Epithelial cell of esophagus (primary cell): ENCODE data around the gene KCNMB1.

Experiments used
- DNase-seq: peaks from one replicate; pipeline ENCODE4 v3.0.0; 2010; ENCODE audit warnings: low read depth
- H3K4me3 ChIP-seq: 2 replicates; pipeline ENCODE4 v1.5.1; 2011; ENCODE audit warnings: mild to moderate bottlenecking, low read length, control low read depth
- CTCF ChIP-seq: IDR thresholded peaks from 2 replicates; pipeline ENCODE4 v1.5.1; 2011; ENCODE audit warnings: low read depth, mild to moderate bottlenecking, low read length, control low read depth, inconsistent platforms; ENCODE audit not compliant: insufficient read depth; ENCODE audit errors: missing control alignments

KCNMB1 gene

DNA sequence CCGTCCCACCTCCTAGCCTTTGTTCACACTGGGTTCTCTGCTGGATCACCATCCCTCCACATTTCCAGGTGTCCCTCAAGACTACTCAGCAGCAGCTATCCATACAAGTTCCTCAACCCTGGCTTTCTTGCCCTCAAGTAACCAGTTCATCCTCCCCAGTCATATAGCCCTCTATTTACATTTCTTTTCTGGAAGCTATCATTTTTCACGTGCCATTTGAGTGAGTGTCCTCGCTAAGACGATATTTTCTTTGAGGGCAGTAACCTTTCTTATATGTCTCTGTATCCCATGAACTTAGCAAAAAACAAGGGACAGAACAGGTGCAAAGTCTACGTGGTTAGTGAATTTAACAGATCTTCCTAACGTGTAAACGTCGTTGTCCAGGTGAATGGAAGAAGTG, 29.6 kb upstream of the KCNMB1 start:
- TF ChIP-seq CTCF: no peak
- no peak overlapping the region for H3K4me3 ChIP-seq
- no peak for DNase-seq

- no peak for DNase-seq
- H3K4me3 ChIP-seq: no peak overlapping the region
- TF ChIP-seq CTCF: no peak
These were observed 27.4 kb upstream of the KCNMB1 start for GRCh38 chr5:170416526-170416925.

- TF ChIP-seq CTCF: no peak
- DNase-seq: no peak
- H3K4me3 ChIP-seq: no peak overlapping the region
These were observed 25.6 kb upstream of the KCNMB1 start for GRCh38 chr5:170414786-170415185.

DNA sequence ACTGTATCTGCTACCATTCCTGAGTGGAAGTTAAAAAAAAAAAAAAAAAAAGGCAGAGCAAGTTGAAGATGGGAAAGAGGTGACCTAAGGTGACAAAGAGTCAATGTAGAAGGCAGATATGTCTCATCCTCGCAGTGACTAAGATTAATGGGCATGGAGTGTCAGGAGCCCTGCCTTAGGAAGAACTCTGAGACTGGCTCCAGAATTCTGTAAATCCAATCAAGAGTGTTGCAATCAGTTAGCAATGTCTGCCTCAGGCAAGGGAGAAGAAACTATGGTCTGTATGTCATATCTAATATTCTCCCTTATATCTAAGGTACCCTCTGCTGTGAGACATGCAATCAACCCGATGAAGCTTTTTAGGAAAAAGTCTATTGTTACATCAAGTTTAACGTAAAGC, 24.7 kb upstream of the KCNMB1 start:
- no peak overlapping the region for H3K4me3 ChIP-seq
- TF ChIP-seq CTCF: no peak
- DNase-seq: no peak

DNA sequence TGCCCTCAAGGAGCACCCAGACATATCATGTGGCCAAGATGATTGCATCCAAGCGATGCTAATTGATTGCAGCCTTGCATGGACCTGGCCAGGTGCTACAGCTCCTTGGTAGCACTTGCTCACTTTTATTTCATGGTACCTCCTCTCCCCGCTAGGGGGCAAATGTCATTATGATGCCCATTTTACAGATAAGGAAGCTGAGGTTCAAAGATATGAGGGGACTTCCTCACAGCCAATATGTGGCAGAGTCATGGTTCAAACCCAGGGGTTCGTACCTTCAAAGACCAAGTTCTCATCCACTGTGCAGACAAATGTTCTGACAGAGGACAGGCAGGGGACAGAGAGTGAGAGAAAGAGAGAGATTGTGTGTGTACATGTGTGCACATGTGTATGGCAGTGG, 21.9 kb upstream of the KCNMB1 start:
- DNase-seq: no peak
- no peak overlapping the region for H3K4me3 ChIP-seq
- no peak for TF ChIP-seq CTCF

DNA sequence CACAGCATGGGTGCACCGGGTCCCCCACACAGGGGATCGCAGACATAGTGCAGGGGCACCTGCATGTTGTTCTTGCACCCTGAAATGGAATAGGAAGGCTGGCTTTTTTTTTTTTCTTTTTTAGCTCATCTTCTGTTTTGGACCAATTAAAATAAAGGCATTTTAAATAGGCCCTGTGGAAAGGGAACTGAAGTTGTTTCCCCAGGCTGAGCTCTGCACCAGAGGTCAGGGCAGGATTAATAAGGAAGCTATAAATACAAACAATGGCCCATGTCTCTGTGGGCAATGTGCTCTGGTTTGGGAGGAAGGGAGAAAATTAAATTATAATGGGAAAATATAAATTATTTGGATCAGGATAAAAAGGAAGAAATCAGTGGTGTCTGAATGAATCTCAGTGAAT, 21.2 kb upstream of the KCNMB1 start:
- TF ChIP-seq CTCF: no peak
- no peak for DNase-seq
- H3K4me3 ChIP-seq: no peak overlapping the region

GRCh38 chr5:170408877-170409660, 19.9 kb upstream of the KCNMB1 start:
- H3K4me3 ChIP-seq: no peak overlapping the region
- no peak for TF ChIP-seq CTCF
- DNase-seq: no peak
